Mammary epithelial cell (primary cell): Measurements from ENCODE around the gene CCL2.

Source experiments
- EZH2 ChIP-seq: IDR thresholded peaks from 2 replicates; pipeline ENCODE4 v1.6.1; 2012; ENCODE audit warnings: low read length, inconsistent platforms, borderline replicate concordance
- TF ChIP-seq, protein P1 (sequence below), 2 donors: IDR thresholded peaks in 1 of 2; conservative IDR thresholded peaks in 1 of 2; 2 replicates each; pipeline ENCODE4 v1.5.1; 2011 to 2012; ENCODE audit warnings: inconsistent platforms in 2 of 2, low read length in 2 of 2, mild to moderate bottlenecking in 2 of 2, control low read depth in 1 of 2, low read depth in 1 of 2; ENCODE audit not compliant: insufficient read depth in 1 of 2; ENCODE audit errors: extremely low read depth in 1 of 2

DNA sequence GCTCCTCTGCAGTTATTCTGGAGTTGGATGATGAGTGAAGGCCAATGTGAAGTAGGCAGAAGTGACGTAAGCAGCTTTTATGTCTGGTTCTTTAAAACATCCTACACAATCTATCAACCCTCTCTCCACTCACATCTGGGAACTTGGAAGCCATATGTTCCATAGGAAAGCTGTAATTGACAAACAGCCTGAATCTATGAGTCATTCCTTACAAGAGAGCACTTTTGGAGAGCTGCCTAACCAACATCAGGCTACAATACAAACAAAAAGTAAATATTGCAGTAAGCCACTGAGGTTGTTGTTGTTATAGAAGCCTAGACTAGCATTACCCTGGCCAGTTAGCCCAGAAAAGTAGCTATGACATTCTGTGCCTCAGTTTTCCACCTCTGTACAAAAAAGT lies 20.8 kb downstream of the CCL2 start:
- TF ChIP-seq, protein P1, sequence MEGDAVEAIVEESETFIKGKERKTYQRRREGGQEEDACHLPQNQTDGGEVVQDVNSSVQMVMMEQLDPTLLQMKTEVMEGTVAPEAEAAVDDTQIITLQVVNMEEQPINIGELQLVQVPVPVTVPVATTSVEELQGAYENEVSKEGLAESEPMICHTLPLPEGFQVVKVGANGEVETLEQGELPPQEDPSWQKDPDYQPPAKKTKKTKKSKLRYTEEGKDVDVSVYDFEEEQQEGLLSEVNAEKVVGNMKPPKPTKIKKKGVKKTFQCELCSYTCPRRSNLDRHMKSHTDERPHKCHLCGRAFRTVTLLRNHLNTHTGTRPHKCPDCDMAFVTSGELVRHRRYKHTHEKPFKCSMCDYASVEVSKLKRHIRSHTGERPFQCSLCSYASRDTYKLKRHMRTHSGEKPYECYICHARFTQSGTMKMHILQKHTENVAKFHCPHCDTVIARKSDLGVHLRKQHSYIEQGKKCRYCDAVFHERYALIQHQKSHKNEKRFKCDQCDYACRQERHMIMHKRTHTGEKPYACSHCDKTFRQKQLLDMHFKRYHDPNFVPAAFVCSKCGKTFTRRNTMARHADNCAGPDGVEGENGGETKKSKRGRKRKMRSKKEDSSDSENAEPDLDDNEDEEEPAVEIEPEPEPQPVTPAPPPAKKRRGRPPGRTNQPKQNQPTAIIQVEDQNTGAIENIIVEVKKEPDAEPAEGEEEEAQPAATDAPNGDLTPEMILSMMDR (conservative IDR thresholded peaks at IDR 0.05 in 1 of 2, IDR thresholded peaks at IDR 0.05 in 1 of 2; ENCODE audit: extremely low read depth in 1 of 2, insufficient read depth in 1 of 2, low read depth in 1 of 2, low read length in 2 of 2): no peak
- no peak for TF ChIP-seq EZH2
